HG02885 (cell line): Measurements from ENCODE around the gene OPRL1.

Experiments
- ATAC-seq: cut with Tn5 transposase; IDR thresholded peaks from one replicate; pipeline ENCODE4 v1.9.1; 2021; ENCODE audit warnings: mild to moderate bottlenecking; ENCODE audit not compliant: unreplicated experiment, poor library complexity

The OPRL1 gene

DNA sequence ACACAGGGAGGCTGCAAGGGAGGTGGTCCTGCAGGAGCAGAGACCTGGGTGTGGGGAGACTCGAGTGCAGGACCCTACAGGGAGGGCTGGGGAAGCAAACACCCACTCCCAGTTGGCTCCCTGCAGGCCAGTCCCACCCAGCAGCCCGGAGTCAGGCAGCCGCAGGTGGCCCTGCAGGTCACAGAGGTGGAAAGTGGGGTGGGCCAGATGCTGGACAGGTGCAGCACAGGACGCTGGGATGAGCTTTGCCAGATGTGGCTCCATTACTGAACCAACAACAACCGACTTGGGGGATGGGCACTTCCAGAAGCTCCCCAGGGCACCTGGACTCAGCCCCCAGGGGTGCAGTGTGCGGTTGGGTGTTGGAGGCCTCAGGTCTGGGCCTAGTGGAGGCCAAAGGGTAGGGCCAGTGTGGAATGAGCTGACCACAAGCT lies 57.7 kb downstream of the OPRL1 start:
- no peak for ATAC-seq

DNA sequence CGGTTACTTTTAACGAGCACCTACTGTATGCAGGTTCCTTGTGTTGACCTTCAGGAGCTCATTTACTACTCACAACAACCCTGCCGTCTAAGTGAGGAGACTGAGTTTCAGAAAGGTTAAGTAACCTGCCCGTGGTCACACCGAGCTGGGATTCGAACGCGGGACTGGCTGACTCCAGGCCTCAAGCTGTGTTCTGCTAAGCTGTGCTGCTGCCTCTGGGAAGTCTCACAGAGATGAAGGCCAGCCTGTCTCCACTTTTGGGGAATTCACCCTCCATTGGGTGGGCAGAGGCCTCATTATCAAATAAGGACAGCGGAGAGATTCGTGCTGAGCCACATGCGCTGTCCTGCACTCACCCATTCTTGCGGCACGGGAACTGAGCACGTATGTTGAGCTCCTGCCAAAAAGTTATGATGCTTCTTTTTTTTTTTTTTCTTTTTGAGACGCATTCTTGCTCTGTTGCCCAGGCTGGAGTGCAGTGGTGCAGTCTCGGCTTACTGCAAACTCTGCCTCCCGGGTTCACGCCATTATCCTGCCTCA lies 58.5 kb downstream of the OPRL1 start:
- ATAC-seq, result no peak

DNA sequence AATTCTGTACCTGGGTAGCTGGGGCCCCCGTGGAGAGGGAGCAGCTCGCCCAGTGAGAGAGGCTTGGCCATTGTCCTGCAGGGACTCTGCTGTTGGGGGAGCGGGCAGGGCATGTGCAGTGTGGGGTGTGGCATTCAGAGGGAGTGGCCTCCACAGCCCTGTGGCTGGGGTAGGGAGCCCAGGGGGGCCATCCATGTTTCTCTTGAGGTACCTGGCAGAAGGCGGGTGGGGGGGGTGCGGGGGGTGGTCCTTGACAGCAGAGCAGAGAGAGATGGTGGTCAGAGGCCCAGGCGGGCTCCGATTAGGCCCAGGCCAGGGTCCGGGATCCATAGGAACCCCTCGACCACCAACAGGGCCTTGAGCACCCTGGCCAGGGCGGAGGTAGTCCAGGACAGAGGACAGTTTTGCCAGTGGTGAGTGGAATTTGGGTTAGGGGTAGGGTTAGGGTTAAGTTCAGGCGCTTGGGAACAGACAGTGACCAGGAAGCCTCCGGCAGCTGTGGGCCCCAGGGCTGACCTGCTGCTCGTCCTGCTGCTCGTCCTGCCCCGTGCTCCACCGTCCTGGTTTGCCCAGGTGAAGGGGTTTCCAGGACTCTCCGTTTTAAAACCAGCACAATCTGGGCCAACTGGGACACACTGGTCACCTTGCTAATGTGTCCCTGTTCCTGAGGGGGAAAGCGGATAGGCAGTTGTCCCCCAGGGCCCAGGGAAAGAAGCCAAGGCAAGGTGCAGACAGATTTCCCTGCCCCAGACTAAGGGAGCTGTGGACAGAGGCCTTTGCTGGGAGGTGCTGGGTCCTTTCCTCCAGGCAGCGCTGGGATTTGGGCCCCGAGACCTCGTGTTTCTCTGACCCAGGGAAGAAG lies 59.5 kb downstream of the OPRL1 start:
- ATAC-seq, result no peak

DNA sequence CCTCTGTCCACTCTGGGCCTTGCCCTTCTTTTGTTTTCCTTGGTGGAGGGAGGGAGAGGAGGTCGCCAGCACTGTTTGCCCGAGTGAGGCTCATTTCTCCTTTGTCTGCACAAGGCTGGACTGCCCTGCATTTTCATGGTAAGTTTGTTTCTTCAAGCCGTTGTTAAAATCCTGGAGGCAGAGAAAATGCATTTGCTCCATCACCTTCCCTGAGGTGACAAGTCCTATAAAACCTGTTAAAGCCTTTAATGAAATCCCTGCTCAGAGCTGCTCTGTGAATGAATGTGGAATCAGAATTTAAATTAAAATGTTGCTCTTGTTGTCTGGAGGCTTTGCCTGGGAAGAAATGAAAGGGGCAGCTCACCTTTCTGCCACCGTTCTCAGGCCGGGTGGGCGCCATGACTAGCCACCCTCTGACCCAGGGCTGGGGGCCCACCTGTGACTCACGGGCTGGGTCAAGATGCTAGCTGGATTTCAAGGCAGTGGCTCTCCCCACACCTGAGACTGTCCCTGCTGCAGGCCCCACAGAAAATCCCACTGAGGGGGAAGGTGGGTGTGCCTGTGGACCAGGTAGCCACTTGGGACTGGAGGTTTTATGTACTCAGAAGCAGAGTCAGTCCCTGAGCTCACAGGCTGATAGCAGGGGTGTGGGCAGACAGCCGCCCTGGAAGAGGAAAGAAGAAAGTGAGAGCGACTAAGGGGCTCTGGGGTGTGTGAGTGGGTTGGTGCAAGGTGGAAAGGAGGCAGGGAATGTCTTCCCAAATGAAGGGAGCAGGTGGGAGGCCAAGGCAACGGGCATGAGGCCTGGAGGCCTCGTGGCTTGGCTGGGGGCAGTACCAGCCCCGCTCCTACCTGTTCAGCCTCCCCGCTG lies 60.4 kb downstream of the OPRL1 start:
- no peak for ATAC-seq

DNA sequence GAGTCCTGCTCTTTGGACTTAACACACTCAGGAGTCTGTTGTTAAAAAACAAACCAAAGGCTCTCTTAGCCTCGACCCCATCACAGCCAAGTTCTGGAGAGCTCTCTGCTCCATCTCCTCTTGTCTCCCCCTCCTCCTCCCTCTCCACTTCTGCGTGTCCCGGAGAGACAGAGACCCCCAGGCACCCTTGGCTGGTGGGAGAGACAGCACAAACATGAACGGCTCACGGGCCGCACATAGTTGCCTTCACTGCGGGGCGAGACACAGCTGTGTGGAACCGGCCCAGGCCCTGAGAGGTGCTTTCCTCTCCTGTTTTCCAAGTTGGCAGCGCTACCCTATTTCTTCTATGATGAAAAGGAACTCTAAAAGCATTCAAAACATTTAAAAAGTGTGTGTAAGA lies 61.1 kb downstream of the OPRL1 start:
- ATAC-seq, result no peak

DNA sequence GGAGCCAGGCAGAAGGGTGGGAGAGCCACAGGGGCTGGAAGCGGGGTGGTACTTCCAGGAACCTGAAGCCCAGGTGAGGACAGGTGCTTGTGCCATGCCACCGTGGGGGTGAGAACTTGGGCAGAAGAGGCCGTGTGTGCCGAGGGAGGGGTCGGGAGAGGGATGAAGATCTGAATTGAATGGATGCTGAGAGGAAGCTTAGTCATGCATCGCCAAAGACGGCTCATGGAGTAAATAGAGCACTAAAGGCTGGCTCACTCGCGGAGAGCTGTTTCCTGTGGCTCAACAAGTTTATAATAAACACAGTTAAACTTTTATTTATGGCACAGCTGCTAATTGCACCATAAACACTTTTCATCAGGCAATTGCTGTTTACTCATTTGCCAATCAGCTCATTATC lies 62.7 kb downstream of the OPRL1 start:
- ATAC-seq, result no peak

DNA sequence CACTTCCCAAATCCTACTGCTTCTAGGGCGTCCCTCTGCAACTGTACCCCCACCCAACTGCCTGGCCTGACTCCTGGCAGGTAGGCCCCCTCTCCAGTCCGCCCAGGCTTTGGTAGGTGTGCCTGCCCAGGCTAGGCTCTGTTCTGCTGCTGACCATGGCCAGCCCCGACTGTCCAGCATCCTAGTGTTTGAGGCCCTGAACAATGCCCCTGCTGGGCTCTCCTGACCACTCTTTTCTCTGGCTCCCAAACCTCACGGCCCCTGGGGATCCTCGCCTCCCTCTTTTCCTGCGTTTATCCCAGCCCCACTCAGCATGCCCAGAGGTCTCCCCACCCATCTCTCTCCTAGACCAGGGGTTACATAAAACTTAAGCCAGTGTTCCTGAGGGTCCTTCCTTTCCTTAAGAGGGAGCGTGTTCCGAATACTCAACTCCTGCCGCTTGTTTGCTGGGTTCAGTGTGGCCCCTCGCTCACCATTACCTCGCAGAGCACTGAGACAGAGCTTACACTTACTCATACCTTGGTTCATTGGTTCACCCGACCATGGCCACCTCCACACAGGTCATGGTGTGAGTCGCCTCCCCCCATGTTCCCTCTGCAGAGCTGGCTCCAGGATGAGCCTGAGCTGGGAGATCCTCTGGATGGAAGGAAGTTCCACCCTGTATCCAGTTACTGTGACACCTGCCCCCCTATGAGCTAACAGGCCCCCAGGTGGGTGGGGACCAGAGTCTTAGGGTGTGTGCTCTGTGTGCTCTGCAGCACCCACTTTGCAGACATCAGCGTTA lies 63.3 kb downstream of the OPRL1 start:
- no peak for ATAC-seq

DNA sequence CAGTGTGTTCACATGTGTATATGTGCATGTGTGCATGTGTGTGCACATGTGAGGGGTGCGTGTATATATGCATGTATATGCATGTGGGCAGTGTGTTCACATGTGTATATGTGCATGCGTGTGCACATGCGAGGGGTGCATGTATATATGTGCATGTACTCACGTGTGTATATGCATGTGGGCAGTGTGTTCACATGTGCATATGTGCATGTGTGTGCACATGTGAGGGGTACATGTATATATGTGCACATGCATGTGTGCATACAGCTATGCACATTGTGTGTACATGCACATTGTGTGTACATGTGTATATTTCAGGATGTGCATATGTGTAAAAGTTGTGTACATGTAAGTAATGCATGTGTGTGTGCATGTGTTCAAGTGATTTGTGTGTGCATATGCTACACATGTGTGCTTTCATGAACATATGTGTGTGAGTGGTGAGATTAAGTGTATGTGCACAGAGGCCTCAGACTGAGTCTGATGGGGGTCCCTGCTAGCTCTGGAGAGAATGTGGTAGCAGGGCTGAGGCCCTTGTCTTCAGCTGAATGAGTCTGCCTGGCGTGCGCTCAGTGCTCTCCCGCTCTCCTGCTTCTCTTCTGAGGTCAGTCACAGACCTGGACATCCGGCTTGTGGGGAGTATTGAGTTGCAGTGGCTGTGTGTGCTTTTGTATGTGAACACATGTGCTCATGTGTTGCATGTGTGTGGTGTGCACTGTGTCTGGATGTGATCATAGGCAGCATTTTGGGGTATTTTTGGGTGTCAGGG lies 64.4 kb downstream of the OPRL1 start:
- no peak for ATAC-seq

DNA sequence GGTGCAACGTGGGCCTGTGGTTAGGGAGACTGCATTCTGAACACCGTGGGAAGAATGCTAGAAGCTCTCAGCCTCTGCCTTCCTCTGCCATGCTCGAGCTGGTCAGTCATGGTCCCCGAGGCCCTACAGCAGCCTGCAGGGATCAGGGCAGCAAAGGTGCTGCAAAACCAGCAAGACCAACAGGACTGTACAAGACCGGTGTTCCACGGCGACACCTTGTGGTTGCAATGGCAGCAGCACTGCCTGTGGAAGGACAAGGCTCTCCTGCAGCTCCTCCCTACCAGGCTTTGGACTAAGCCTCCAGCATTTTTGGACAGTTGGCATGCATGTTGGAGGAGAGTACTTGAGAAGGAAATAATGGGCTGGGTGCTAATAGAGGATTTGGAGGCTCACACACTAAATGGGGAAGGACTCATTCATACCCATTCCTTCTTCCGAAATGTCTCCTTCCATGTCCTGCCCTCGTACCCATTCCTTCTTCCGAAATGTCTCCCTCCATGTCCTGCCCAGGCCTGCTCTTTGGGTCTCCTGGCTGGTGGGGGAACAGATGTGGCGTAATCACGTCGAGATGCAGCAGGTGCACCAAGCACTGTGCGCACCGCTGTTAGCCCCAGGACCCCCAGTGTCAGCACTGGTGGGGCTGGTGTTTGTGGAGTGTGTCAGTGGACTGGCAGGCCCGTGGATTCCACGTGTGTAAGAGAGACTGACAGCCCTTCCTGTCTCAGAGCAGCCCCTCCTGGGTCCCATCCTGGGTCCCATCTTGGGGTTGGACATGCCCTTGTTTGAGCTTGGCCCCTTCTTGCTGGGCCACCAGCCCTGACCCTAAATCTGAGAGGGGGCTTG lies 65.8 kb downstream of the OPRL1 start:
- no peak for ATAC-seq

DNA sequence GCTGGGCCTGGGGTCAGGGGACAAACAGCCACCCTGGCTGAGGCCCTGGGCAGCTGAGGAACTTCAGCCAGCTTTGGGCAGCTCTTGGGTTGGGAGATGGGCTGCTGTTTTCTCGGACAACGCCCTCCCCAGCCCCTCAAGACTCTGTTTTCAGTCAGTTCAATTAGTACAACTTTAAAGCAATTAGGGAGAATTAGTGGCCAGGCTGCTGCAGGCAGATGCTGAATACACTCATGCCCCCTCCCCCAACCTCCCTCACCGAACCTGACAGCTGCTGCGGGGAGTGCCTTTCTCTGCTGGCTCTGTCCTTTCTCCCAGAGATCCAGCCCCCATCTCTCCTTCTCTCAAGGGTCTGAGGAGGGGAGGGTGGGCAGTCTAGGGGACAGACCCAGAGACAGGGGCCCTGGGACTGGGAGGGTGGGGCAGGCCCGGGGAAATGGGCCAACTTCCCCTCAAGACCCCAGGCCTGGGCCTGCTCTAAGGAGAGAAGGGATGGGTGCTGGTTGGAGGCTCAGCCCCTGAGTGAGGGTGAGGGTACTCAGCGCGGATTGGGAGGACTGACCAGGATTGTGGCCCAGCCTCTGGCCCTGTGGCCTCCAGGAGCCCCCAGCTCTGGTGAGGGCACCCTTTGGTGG lies 66.5 kb downstream of the OPRL1 start:
- ATAC-seq, result no peak

DNA sequence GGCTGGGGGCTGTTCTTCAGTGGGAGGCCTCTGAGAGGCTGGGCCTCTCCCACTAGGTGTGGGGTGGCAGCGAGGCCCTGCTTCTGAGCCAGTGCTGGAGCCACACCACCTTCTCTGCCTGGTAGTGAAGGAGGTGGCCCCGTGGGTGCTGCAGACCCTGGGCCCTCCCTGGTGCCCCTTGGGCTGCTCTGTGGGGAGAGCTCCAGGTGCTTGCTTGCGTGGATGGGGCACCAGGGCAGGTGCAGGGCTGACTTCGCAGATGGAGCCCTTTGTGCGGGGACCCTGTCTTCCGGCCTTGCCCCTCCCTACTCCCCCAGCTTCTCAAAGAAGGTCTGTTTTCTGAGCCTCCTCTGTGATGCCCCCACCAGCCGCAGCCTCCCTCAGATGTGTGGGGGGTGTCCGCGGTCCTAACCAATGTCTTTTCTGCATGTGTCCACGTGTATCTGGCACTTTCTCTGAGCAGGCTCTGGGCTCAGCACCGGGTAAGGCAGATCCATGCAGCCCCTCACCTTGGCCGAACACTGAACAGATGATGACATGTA lies 67.1 kb downstream of the OPRL1 start:
- no peak for ATAC-seq

DNA sequence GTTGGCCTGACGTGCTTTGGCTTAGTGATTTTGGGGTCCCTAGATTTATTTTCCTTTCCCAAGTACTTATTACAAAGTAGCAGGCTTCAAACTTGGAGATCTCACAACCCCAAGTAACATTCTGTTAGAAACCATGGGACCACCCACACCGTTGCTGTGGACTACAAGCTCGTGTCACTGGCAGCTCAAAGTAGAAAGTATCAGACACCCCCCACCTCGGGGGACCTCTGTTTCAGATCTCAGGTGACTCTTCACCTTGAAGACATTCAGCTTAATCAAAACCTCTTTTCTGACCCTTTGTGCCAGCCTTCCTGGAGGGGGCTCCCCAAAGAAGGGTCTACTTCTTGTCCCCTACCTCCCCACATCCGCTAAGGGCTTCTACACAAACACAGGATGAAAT lies 68.7 kb downstream of the OPRL1 start:
- ATAC-seq, result no peak

DNA sequence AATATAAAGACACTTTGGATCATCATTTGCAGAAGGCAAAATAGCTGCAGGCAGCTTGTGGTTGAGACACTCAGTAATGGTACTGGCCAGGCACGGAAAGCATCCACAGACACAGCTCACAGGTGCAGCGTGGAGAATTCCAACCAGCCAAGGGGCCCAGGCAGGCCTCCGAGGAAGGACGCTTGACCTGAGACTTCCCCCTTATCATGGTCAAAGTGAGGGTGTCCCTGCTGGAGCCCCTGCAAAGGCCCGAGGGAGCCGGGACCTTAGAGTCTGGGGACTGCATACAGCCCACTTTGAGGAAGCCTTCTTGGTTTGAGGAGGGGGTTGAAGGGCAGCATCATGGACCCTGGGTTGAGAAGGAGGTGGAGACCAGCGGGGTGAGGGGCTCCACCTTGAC lies 69.3 kb downstream of the OPRL1 start:
- ATAC-seq, result no peak

DNA sequence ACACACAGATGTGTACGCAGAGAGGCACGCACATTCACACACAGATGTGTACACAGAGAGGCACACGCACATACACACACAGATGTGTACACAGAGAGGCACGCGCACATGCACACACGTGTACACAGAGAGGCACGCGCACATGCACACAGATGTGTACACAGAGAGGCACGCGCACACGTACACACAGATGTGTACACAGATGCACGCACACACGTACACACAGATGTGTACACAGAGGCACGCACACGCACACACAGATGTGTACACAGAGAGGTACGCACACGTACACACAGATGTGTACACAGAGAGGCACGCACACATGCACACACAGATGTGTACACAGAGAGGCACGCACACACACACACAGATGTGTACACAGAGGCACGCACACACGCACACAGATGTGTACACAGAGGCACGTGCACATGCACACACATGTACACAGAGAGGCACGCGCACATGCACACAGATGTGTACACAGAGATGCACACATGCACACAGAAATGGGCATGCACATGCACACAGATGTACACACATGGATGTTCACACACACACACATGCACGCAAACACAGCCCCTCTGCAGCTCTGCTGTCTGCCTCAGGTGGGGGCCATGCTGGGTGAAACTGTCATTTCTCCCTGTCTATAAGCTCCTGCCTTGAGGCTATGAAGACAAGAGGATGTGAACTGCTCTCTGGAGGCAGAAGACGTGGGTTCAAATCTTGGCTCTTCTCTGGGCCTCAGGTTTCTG lies 70.1 kb downstream of the OPRL1 start:
- no peak for ATAC-seq
